Keratinocyte (primary cell): Measurements from ENCODE around the gene DDX51. TPM values are rescaled to one million over a fixed set of nuclear protein-coding genes. Genes with fewer than 3 reads are reported as not detected.

Experiments
- DNase-seq: peaks from one replicate; pipeline ENCODE4 v3.0.0-alpha.2; 2011; ENCODE audit warnings: low read depth, missing footprints, low spot score
- FAIRE-seq: peaks from 2 replicates; lab custom pipeline; 2011; peaks lifted over from hg19 to GRCh38; lab: Jason Lieb, UNC
- H2AFZ ChIP-seq: 2 replicates; pipeline ENCODE4 v1.6.0; 2012; ENCODE audit warnings: low read length, control low read depth, inconsistent platforms; ENCODE audit not compliant: control insufficient read depth
- H3K27ac ChIP-seq: 2 replicates; pipeline ENCODE4 v1.5.1; 2011; ENCODE audit warnings: low read length; ENCODE audit not compliant: control insufficient read depth, insufficient read depth
- H3K27me3 ChIP-seq: 3 replicates; pipeline ENCODE4 v1.6.0; 2011; ENCODE audit warnings: low read length; ENCODE audit not compliant: control insufficient read depth, insufficient read depth; ENCODE audit errors: extremely low read depth
- H3K36me3 ChIP-seq, 2 experiments: 2 replicates in 1 of 2; 3 replicates in 1 of 2; pipeline ENCODE4 v1.5.1; 2011; ENCODE audit warnings: low read length in 2 of 2, mild to moderate bottlenecking in 1 of 2; ENCODE audit not compliant: control insufficient read depth in 2 of 2, insufficient read depth in 2 of 2; ENCODE audit errors: extremely low read depth in 1 of 2
- H3K4me1 ChIP-seq: 3 replicates; pipeline ENCODE4 v1.5.1; 2011; ENCODE audit warnings: low read length; ENCODE audit not compliant: control insufficient read depth, insufficient read depth; ENCODE audit errors: extremely low read depth
- H3K4me2 ChIP-seq: 3 replicates; pipeline ENCODE4 v1.6.0; 2011; ENCODE audit warnings: low read depth, low read length; ENCODE audit not compliant: control insufficient read depth, insufficient read depth; ENCODE audit errors: extremely low read depth
- H3K4me3 ChIP-seq, 3 experiments: fragments of 200-600 bp in 1 of 3; sonication (generic) in 1 of 3; 2 replicates in 2 of 3; 3 replicates in 1 of 3; pipeline ENCODE4 v1.5.1; 2011 to 2016; ENCODE audit warnings: low read length in 3 of 3, mild to moderate bottlenecking in 3 of 3, control low read depth in 2 of 3, inconsistent platforms in 1 of 3, low read depth in 1 of 3, mixed read lengths in 1 of 3, mixed run types in 1 of 3, moderate library complexity in 1 of 3; ENCODE audit not compliant: control insufficient read depth in 2 of 3, insufficient read depth in 2 of 3; ENCODE audit errors: extremely low read depth in 1 of 3
- H3K79me2 ChIP-seq: 2 replicates; pipeline ENCODE4 v1.6.0; 2012; ENCODE audit warnings: low read length; ENCODE audit not compliant: control insufficient read depth, insufficient read depth
- H3K9ac ChIP-seq: 3 replicates; pipeline ENCODE4 v1.6.0; 2011; ENCODE audit warnings: low read length; ENCODE audit not compliant: control insufficient read depth, insufficient read depth; ENCODE audit errors: extremely low read depth
- H3K9me1 ChIP-seq: 3 replicates; pipeline ENCODE4 v1.6.0; 2011; ENCODE audit warnings: low read length; ENCODE audit not compliant: control insufficient read depth, insufficient read depth; ENCODE audit errors: extremely low read depth
- H3K9me3 ChIP-seq: 2 replicates; pipeline ENCODE4 v1.5.1; 2012; ENCODE audit warnings: low read depth, low read length; ENCODE audit not compliant: control insufficient read depth
- H4K20me1 ChIP-seq: 3 replicates; pipeline ENCODE4 v1.6.0; 2011; ENCODE audit warnings: low read length; ENCODE audit not compliant: control insufficient read depth, insufficient read depth; ENCODE audit errors: extremely low read depth
- EZH2 ChIP-seq: IDR thresholded peaks from one replicate; pipeline ENCODE4 v1.6.1; 2012; ENCODE audit warnings: inconsistent platforms, mild to moderate bottlenecking, low read length, moderate library complexity
- dilution Hi-C: fragments of 300-500 bp; cut with MboI; formaldehyde crosslinking; loops from one replicate; pipeline ENCODE4 v1.7.0; 2020; ENCODE audit warnings: low sequenced_read_pairs; ENCODE audit not compliant: extremely low pct_ligation_motif_present
- polyA plus RNA-seq, 5 experiments: library from polyadenylated mRNA; depleted of rRNA in 3 of 5; stranded (reverse) in 3 of 5; stranded (forward) in 1 of 5; unstranded in 1 of 5; fragments of >200 nt; gene quantifications; 1 replicate in 1 of 5; 2 replicates in 3 of 5; 3 replicates in 1 of 5; pipeline versions ENCODE4 v1.2.1 to v1.2.3, GENCODE V29; 2011 to 2012; ENCODE audit warnings: missing spikeins in 2 of 5, low read depth in 1 of 5, low replicate concordance in 1 of 5
- TF ChIP-seq, protein P1 (sequence below), 3 experiments: IDR thresholded peaks in 1 of 3; conservative IDR thresholded peaks in 1 of 3; optimal IDR thresholded peaks in 1 of 3; 2 replicates in 2 of 3; 3 replicates in 1 of 3; pipeline versions ENCODE3 to v1.5.1; 2011; ENCODE audit warnings: low read length in 3 of 3, mild to moderate bottlenecking in 3 of 3, moderate library complexity in 2 of 3, control low read depth in 1 of 3, inconsistent platforms in 1 of 3; ENCODE audit not compliant: insufficient read depth in 2 of 3; ENCODE audit errors: extremely low read depth in 1 of 3

DDX51 gene
- polyA plus RNA-seq, 1 donor (not counting 4 experiments of a cell fraction or from before 2014, with no cell fraction given), result 7.4 TPM

DNA sequence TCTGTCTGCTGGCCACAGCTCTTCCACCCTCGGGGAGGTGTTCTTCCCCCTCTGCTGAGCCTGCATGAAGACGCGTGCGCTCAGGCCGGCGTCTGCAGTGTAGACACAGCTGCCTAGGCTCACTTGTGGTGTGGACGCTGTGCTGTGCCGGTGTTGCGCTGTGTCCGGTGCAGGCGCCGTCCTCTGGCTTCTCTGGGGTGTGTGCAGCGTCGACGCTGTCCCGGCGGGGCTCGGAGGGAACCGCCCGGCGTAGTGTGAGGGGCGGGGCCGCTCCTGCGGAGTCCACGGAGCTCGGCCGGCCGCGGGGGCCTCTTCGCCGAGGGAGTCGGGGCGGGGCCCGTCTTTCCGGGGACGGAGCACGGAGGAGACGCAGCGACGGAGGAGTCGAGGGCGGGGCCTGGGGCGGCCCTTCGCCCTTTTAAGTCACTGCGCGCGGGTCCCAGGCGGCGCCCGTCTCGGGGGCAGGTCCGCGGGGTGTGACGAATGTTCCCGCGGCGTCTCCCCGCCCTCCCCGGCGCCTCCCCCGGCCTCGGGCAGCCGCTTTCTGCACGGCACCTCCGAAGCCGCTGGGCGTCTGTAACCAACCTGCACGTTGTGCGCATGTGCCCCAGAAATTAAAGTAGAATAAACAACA, 45.4 kb upstream of the DDX51 start:
- Histone ChIP-seq H3K27ac (no peak overlapping the region), H3K9ac (peak overlapping the region; percentile 41), H3K4me2 (peak overlapping the region; percentile 79), H3K4me3 (peak overlapping the region; percentile 24 to 67 (median 57)), H3K27me3 (peaks cover 5% of the 10 kb centered on the region), H3K4me1 (peaks cover 3% of the 10 kb centered on the region), H4K20me1 (no peaks in the 10 kb centered on the region), H2AFZ (peak overlapping the region; percentile 93), H3K9me3 (peaks cover 9% of the 10 kb centered on the region), H3K79me2 (no peaks in the 10 kb centered on the region), H3K36me3 (no peaks in the 10 kb centered on the region), H3K9me1 (no peaks in the 10 kb centered on the region)
- TF ChIP-seq, protein P1, sequence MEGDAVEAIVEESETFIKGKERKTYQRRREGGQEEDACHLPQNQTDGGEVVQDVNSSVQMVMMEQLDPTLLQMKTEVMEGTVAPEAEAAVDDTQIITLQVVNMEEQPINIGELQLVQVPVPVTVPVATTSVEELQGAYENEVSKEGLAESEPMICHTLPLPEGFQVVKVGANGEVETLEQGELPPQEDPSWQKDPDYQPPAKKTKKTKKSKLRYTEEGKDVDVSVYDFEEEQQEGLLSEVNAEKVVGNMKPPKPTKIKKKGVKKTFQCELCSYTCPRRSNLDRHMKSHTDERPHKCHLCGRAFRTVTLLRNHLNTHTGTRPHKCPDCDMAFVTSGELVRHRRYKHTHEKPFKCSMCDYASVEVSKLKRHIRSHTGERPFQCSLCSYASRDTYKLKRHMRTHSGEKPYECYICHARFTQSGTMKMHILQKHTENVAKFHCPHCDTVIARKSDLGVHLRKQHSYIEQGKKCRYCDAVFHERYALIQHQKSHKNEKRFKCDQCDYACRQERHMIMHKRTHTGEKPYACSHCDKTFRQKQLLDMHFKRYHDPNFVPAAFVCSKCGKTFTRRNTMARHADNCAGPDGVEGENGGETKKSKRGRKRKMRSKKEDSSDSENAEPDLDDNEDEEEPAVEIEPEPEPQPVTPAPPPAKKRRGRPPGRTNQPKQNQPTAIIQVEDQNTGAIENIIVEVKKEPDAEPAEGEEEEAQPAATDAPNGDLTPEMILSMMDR (optimal IDR thresholded peaks at IDR 0.05 in 1 of 3, IDR thresholded peaks at IDR 0.05 in 1 of 3, conservative IDR thresholded peaks at IDR 0.05 in 1 of 3; ENCODE audit: extremely low read depth in 1 of 3, insufficient read depth in 2 of 3, low read length in 3 of 3), result no peak
- TF ChIP-seq EZH2, result no peak
- dilution Hi-C loops, result no loop called here
- DNase-seq (peak; percentile 52), FAIRE-seq (no peak)

DNA sequence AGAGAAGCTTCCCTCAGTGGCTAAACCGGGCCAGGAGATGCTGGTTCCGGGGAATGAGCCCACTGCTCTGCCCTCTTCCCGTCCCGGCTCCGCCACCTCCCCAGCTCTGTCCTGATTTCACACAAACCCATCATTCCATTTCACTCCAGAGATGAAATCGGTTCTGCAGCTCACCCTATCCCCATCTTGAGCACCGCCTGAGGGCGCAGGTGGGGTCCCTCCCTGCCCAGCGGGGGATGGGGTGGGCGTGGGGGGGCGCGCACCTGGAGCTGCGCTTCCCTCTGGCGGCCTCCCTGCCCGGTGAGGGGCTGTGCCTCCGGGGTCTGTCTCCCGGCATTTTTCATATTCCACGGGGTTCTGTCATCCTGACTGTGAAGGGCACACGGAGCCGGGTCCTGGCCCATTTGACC, 44.8 kb upstream of the DDX51 start:
- FAIRE-seq, result no peak
- Histone ChIP-seq H3K4me1 (peaks cover 3% of the 10 kb centered on the region), H3K4me3 (peak overlapping the region; percentile 24 to 67 (median 57)), H3K27ac (no peak overlapping the region), H4K20me1 (no peaks in the 10 kb centered on the region), H3K36me3 (no peaks in the 10 kb centered on the region), H2AFZ (peak overlapping the region; percentile 93), H3K79me2 (no peaks in the 10 kb centered on the region), H3K9me1 (no peaks in the 10 kb centered on the region), H3K4me2 (peak overlapping the region; percentile 79), H3K27me3 (peaks cover 5% of the 10 kb centered on the region), H3K9me3 (peaks cover 4% of the 10 kb centered on the region), H3K9ac (peak overlapping the region; percentile 41)
- dilution Hi-C loops, result no loop called here
- no peak for DNase-seq
- TF ChIP-seq, protein P1 (optimal IDR thresholded peaks at IDR 0.05 in 1 of 3, IDR thresholded peaks at IDR 0.05 in 1 of 3, conservative IDR thresholded peaks at IDR 0.05 in 1 of 3; ENCODE audit: extremely low read depth in 1 of 3, insufficient read depth in 2 of 3, low read length in 3 of 3), result no peak
- no peak for TF ChIP-seq EZH2
